Effector memory CD8-positive, alpha-beta T cell (primary cell): Measurements from ENCODE around the gene PHTF2.
"Not testable (repeated sequence)": the region's sequence is repeated elsewhere in the genome, so short reads cannot be mapped to it uniquely, and the experiment has no call there.

Experiments
- ATAC-seq: fragments of 150-1000 bp; cut with Tn5 transposase; replicated peaks from 2 replicates; pipeline ENCODE4 v1.10.0; 2021; ENCODE audit warnings: mild to moderate bottlenecking, moderate library complexity
- DNase-seq, 3 experiments: peaks; one replicate each; pipeline ENCODE4 v3.0.0; 2021
- H3K27ac Mint-ChIP-seq, 2 donors: one replicate each; pipeline ENCODE4 v1.8.0; 2022; ENCODE audit warnings: mild to moderate bottlenecking in 2 of 2, mixed read lengths in 2 of 2, moderate library complexity in 2 of 2
- H3K27me3 Mint-ChIP-seq, 2 donors: one replicate each; pipeline ENCODE4 v1.8.0; 2022; ENCODE audit warnings: mixed read lengths in 2 of 2
- H3K36me3 Mint-ChIP-seq: one replicate; pipeline ENCODE4 v1.8.0; 2022; ENCODE audit warnings: mild to moderate bottlenecking, moderate library complexity, mixed read lengths; ENCODE audit not compliant: insufficient read depth
- H3K4me1 Mint-ChIP-seq, 2 donors: one replicate each; pipeline ENCODE4 v1.8.0; 2022; ENCODE audit warnings: low read depth in 2 of 2, mixed read lengths in 2 of 2
- H3K4me3 Mint-ChIP-seq, 2 donors: one replicate each; pipeline ENCODE4 v1.8.0; 2022; ENCODE audit warnings: mild to moderate bottlenecking in 2 of 2, mixed read lengths in 2 of 2, moderate library complexity in 2 of 2
- H3K9me3 Mint-ChIP-seq, 2 donors: one replicate each; pipeline ENCODE4 v1.8.0; 2022; ENCODE audit warnings: mixed read lengths in 2 of 2

The PHTF2 gene

GRCh38 chr7:77782383-77782782, 16.2 kb upstream of the PHTF2 start:
- Mint-ChIP-seq H3K27me3 (no peaks in the 10 kb centered on the region), H3K4me3 (no peak overlapping the region), H3K27ac (no peak overlapping the region), H3K9me3 (no peaks in the 10 kb centered on the region), H3K36me3 (peaks cover 27% of the 10 kb centered on the region), H3K4me1 (peaks cover 0 to 4% of the 10 kb centered on the region in 2 donors)
- ATAC-seq, result no peak
- DNase-seq, result no peak

DNA sequence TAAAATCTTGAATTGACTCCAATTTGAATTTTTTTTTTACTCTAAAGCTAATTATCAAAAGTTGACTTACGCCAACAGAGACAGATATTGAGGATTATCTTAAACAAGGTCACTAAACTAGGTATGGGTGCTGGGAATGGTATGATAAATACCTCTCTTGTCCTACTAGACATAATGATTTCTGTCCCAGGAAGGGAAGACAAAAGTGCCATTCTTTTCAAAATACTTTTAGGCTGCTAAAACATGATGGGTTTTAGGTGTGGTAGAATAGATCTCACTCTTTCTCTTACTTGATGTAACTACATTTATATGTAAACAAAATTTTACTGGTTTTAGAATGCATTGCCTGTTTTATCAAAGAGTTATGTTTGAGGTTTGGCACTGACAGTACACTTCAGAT, 15.5 kb upstream of the PHTF2 start:
- no peak for DNase-seq
- no peak for ATAC-seq
- Mint-ChIP-seq H3K9me3 (no peaks in the 10 kb centered on the region), H3K4me1 (peaks cover 0 to 3% of the 10 kb centered on the region in 2 donors), H3K36me3 (peaks cover 25% of the 10 kb centered on the region), H3K4me3 (no peak overlapping the region), H3K27me3 (no peaks in the 10 kb centered on the region), H3K27ac (no peak overlapping the region)

GRCh38 chr7:77783545-77783944, 15.0 kb upstream of the PHTF2 start:
- Mint-ChIP-seq H3K36me3 (peaks cover 21% of the 10 kb centered on the region), H3K9me3 (no peaks in the 10 kb centered on the region), H3K27ac (no peak overlapping the region), H3K27me3 (no peaks in the 10 kb centered on the region), H3K4me1 (peaks cover under 1 to 1% of the 10 kb centered on the region in 2 donors), H3K4me3 (no peak overlapping the region)
- no peak for DNase-seq
- ATAC-seq, result no peak

GRCh38 chr7:77784426-77784825, 14.1 kb upstream of the PHTF2 start:
- Mint-ChIP-seq H3K36me3 (peaks cover 20% of the 10 kb centered on the region), H3K27ac (peak overlapping the region in 1 of 2 donors; percentile 0)
- not testable (repeated sequence) for H3K4me1 Mint-ChIP-seq

GRCh38 chr7:77786018-77786417, 12.6 kb upstream of the PHTF2 start:
- H3K36me3 Mint-ChIP-seq, result peaks cover 11% of the 10 kb centered on the region
- no peak overlapping the region for H3K4me3 Mint-ChIP-seq
- H3K4me1 Mint-ChIP-seq, result peaks cover 4 to 5% of the 10 kb centered on the region in 2 donors
- H3K27ac Mint-ChIP-seq, result peak overlapping the region; percentile 0 to 21
- no peaks in the 10 kb centered on the region for H3K9me3 Mint-ChIP-seq
- DNase-seq (no peak), ATAC-seq (no peak)
- H3K27me3 Mint-ChIP-seq, result no peaks in the 10 kb centered on the region

More at GRCh38 chr7:77784426-77784825, 14.1 kb upstream of the PHTF2 start:
- not testable (repeated sequence) for H3K9me3 Mint-ChIP-seq, DNase-seq, H3K27me3 Mint-ChIP-seq, H3K4me3 Mint-ChIP-seq, ATAC-seq

DNA sequence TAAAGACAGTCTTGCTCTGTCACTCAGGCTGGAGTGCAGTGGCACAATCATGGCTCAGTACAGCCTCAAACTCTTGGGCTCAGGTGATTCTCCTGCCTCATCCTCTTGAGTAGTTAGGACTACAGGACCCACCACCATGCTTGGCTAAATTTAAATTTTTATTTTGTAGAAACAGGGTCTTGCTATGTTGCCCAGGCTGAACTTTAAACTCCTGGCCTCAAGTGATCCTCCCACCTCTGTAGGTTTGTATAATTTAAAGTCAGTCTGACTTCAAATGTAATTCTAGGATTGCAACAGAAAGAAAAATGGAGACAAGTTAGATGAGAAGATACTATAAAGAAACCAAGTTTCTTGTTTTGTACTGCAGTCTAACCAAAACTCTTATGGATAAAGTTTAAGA, 11.8 kb upstream of the PHTF2 start:
- Mint-ChIP-seq H3K27me3 (no peaks in the 10 kb centered on the region), H3K27ac (no peak overlapping the region), H3K9me3 (no peaks in the 10 kb centered on the region), H3K4me1 (peaks cover 4 to 5% of the 10 kb centered on the region in 2 donors), H3K4me3 (no peak overlapping the region), H3K36me3 (peaks cover 5% of the 10 kb centered on the region)
- ATAC-seq, result no peak
- no peak for DNase-seq

- DNase-seq (no peak), ATAC-seq (no peak)
- no peak overlapping the region for H3K4me3 Mint-ChIP-seq
- H3K9me3 Mint-ChIP-seq, result no peaks in the 10 kb centered on the region
- peaks cover 5% of the 10 kb centered on the region for H3K36me3 Mint-ChIP-seq
- peak overlapping the region; percentile 69 to 70 for H3K27ac Mint-ChIP-seq
- H3K27me3 Mint-ChIP-seq, result no peaks in the 10 kb centered on the region
- peaks cover 4 to 5% of the 10 kb centered on the region in 2 donors for H3K4me1 Mint-ChIP-seq
These were observed 10.2 kb upstream of the PHTF2 start for GRCh38 chr7:77788327-77788902.

DNA sequence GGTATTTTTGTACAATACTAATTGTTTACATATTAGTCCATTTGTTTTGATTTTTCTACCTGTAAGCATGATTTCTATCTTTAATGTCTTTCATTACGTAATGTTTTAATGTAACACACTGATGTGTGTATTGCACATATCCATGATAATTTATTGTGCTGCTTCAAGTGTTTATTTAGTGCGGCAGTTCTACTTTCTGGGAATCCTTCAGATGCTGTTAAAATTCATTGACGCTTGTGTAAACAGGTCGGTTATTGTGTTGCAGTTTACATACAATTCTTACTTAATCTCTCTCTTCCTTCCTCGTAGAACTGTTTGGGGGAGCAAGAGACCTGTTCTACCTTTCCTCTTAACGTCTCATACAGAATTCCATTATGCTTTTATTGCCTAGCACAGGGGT, 7.2 kb upstream of the PHTF2 start:
- H3K36me3 Mint-ChIP-seq, result peaks cover 8% of the 10 kb centered on the region
- ATAC-seq (no peak), DNase-seq (no peak)
- no peak overlapping the region for H3K4me3 Mint-ChIP-seq
- no peak overlapping the region for H3K27ac Mint-ChIP-seq
- no peaks in the 10 kb centered on the region for H3K27me3 Mint-ChIP-seq
- no peaks in the 10 kb centered on the region for H3K9me3 Mint-ChIP-seq
- H3K4me1 Mint-ChIP-seq, result peaks cover 9 to 20% of the 10 kb centered on the region in 2 donors

DNA sequence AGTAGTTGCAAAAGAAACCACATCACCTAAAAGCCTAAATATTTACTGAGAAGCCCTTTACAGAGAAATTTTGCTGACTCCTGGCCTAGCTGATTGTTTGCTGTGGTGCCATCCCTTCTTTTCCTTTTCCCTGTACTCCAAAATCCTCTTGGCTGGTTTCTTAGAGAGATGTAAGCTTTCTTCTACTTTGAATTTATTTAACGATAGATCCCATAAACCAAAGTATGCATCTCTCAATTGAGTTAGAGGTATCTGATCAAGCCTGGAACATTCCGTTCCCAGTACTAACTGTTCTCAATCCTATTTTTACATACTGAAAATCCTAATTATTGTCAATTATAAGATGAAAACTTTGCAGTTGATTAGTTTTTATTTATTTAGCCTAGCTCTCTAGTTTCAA, 6.6 kb upstream of the PHTF2 start:
- no peaks in the 10 kb centered on the region for H3K9me3 Mint-ChIP-seq
- H3K27me3 Mint-ChIP-seq, result no peaks in the 10 kb centered on the region
- H3K4me1 Mint-ChIP-seq, result peaks cover 12 to 24% of the 10 kb centered on the region in 2 donors
- peaks cover 8% of the 10 kb centered on the region for H3K36me3 Mint-ChIP-seq
- no peak overlapping the region for H3K27ac Mint-ChIP-seq
- DNase-seq, result no peak
- no peak for ATAC-seq
- H3K4me3 Mint-ChIP-seq, result no peak overlapping the region

DNA sequence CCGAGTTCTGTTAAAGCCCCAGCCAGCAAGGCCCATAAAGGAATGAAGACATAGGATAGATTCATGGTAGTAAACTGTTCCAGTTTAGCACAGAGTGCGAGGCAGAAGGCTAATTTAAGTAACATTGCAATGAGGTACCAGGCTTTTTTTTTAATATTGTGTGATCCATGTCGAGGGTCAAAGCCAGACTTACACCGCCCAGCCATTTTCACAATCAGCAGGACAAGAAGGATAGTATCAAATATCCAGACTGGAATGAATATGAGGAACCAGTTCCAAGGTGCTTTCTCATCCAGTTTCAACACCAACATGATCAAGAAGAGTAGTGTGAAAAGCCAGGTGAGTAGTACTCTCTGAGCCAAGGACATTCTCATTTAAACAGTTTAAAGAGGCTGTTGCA, 4.6 kb upstream of the PHTF2 start:
- Mint-ChIP-seq H3K4me3 (no peak overlapping the region), H3K36me3 (peaks cover 20% of the 10 kb centered on the region)

DNA sequence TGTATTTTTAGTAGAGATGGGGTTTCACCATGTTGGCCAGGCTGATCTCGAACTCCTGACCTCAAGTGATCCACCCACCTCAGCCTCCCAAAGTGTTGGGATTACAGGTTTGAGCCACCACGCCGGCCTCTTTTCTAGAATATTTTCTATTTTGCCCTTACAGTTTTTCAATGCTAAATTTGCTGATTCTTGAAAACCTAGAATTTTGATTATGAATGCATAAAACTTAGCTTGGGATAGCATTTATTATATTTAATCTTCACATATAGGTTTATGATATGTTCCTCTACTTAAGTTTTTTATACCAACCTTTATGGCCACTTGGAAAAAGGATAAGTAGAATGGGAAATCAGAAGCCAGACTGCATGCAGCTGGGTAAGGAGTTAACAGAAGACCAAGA, 2.5 kb upstream of the PHTF2 start:
- DNase-seq (no peak), ATAC-seq (no peak)
- H3K4me1 Mint-ChIP-seq, result peaks cover 27 to 45% of the 10 kb centered on the region in 2 donors
- no peaks in the 10 kb centered on the region for H3K27me3 Mint-ChIP-seq
- H3K27ac Mint-ChIP-seq, result peak overlapping the region in 1 of 2 donors; percentile 9
- peak overlapping the region in 1 of 2 donors; percentile 87 for H3K4me3 Mint-ChIP-seq
- no peaks in the 10 kb centered on the region for H3K9me3 Mint-ChIP-seq
- H3K36me3 Mint-ChIP-seq, result peaks cover 16% of the 10 kb centered on the region

More for the DNA sequence above, 4.6 kb upstream of the PHTF2 start:
- Mint-ChIP-seq H3K4me1 (peaks cover 16 to 30% of the 10 kb centered on the region in 2 donors), H3K27ac (peak overlapping the region in 1 of 2 donors; percentile 5), H3K9me3 (no peaks in the 10 kb centered on the region), H3K27me3 (no peaks in the 10 kb centered on the region)
- DNase-seq, result no peak
- ATAC-seq, result no peak

DNA sequence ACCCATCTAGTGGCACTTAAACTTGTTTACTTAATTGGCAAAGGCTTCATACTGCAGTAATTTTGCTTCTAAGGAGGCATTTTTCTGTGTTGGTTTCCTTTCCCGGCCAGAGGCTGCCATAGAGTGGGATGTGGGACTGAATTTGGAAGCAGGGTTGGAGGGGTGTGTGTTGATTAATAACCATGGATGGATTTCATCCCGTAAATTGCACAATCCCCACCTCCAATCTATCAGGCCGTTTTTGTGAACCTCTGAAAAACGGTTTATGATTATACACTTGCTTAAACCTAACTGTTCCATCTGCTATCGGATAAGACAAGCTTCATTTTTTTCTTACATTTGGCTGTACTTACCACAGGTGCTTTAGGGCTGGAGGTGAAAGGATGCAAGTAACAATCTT, 1.6 kb upstream of the PHTF2 start:
- Mint-ChIP-seq H3K4me3 (peak overlapping the region; percentile 87 to 97), H3K27ac (peak overlapping the region in 1 of 2 donors; percentile 9), H3K4me1 (peaks cover 30 to 51% of the 10 kb centered on the region in 2 donors), H3K36me3 (peaks cover 16% of the 10 kb centered on the region), H3K9me3 (no peaks in the 10 kb centered on the region), H3K27me3 (no peaks in the 10 kb centered on the region)
- DNase-seq (no peak), ATAC-seq (no peak)

GRCh38 chr7:77797734-77798393, 709 bp upstream of the PHTF2 start:
- Mint-ChIP-seq H3K27ac (peak overlapping the region; percentile 87 to 94), H3K9me3 (no peaks in the 10 kb centered on the region), H3K27me3 (no peaks in the 10 kb centered on the region), H3K4me1 (peaks cover 37 to 60% of the 10 kb centered on the region in 2 donors), H3K4me3 (peak overlapping the region; percentile 87 to 97), H3K36me3 (peaks cover 16% of the 10 kb centered on the region)
- DNase-seq (no peak), ATAC-seq (peak; percentile 35)
